Right lobe of liver (tissue), 6 donors: ENCODE data around the gene SSR3. TPM values are rescaled to one million over a fixed set of nuclear protein-coding genes. Genes with fewer than 3 reads are reported as not detected.
"Not testable (repeated sequence)": the region's sequence is repeated elsewhere in the genome, so short reads cannot be mapped to it uniquely, and the experiment has no call there.

Source experiments
- ATAC-seq, 4 donors: fragments of 200-7000 bp; cut with Tn5 transposase; one replicate each; pipeline ENCODE4 v1.9.1; 2020; ENCODE audit warnings: mild to moderate bottlenecking in 4 of 4, moderate library complexity in 4 of 4
- DNase-seq, 3 donors: peaks; one replicate each; pipeline ENCODE4 v3.0.0-alpha.2; 2020
- H3K27ac ChIP-seq, 3 donors: fragments of 200-600 bp; one replicate each; pipeline ENCODE4 v1.8.0; 2022
- H3K27me3 ChIP-seq, 2 donors: fragments of 200-600 bp; one replicate each; pipeline ENCODE4 v1.8.0; 2022
- H3K36me3 ChIP-seq, 4 donors: fragments of 200-600 bp; sonication (generic) in 1 of 4; one replicate each; pipeline versions ENCODE4 v1.5.1 to v1.8.0; 2017 to 2022; ENCODE audit warnings: control low read depth in 1 of 4
- H3K4me1 ChIP-seq, 4 donors: fragments of 200-600 bp; sonication (generic) in 1 of 4; one replicate each; pipeline versions ENCODE4 v1.5.1 to v1.8.0; 2017 to 2022; ENCODE audit warnings: control low read depth in 1 of 4
- H3K4me3 ChIP-seq, 3 donors: fragments of 200-600 bp; one replicate each; pipeline ENCODE4 v1.8.0; 2022
- H3K9me3 ChIP-seq, 4 donors: fragments of 200-600 bp; sonication (generic) in 1 of 4; one replicate each; pipeline versions ENCODE4 v1.5.1 to v1.8.0; 2017 to 2022; ENCODE audit warnings: control low read depth in 1 of 4
- CTCF ChIP-seq, 4 donors: fragments of 200-600 bp in 3 of 4; fragments of 450-650 bp in 1 of 4; IDR thresholded peaks; one replicate each; pipeline versions ENCODE4 v1.5.1 to v1.8.0; 2016 to 2022; ENCODE audit warnings: antibody characterized with exemption in 4 of 4, mild to moderate bottlenecking in 2 of 4
- POLR2A ChIP-seq: fragments of 450-650 bp; IDR thresholded peaks from one replicate; pipeline ENCODE4 v1.6.1; 2017; ENCODE audit warnings: antibody characterized with exemption, mild to moderate bottlenecking
- WGBS: methylation state at CpG from one replicate; pipeline ENCODE4 v1.1.6; 2018; ENCODE audit warnings: low coverage, low lambda C conversion rate; ENCODE audit not compliant: insufficient coverage; ENCODE audit errors: missing lambda C conversion rate; 5-methylcytosine and 5-hydroxymethylcytosine counted together
- intact Hi-C, 2 donors: fragments of 100-400 bp; cut with DNase I; formaldehyde crosslinking; loops; one replicate each; pipeline versions ENCODE4 v1.11.2 to v1.14.1; 2022
- total RNA-seq, 6 experiments: library from RNA; depleted of rRNA in 2 of 6; stranded (reverse); fragments of >200 nt in 2 of 6; fragmentation: NEBNext Ultra II Directional in 3 of 6; extraction: Animal tissue kit (Norgen Biotek cat#: 25700) in 3 of 6; gene quantifications; one replicate each; pipeline versions ENCODE4 v1.1.0 to v1.2.4, GENCODE V29; 2016 to 2023
- donor health status: DM: no; HTN: yes; CAD: no.
- donor health status: DM: no; HTN: no; CAD: no.
- donor health status: DM: no; HTN: no; CAD: no.
- donor health status: DM: no; HTN: yes; CAD: no.
- donor health status: DM: no; HTN: yes; CAD: no.

SSR3 gene
- total RNA-seq, 6 experiments from 2014 or later = 73.6 to 168 (median 118) TPM

GRCh38 chr3:156563900-156564682, 9.2 kb upstream of the SSR3 start:
- H3K9me3 ChIP-seq = no peaks in the 10 kb centered on the region
- H3K4me1 ChIP-seq = no peaks in the 10 kb centered on the region
- ATAC-seq = no peak
- TF ChIP-seq CTCF (IDR thresholded peaks at IDR 0.05) (no peak), POLR2A (no peak)
- intact Hi-C loops = no loop called here
- DNase-seq = no peak
- no peaks in the 10 kb centered on the region for H3K36me3 ChIP-seq
- no peak overlapping the region for H3K4me3 ChIP-seq
- H3K27ac ChIP-seq = no peak overlapping the region
- no peaks in the 10 kb centered on the region for H3K27me3 ChIP-seq
- WGBS = 15% methylated on average over 1 of the region's 1 CpG

GRCh38 chr3:156562486-156562885, 7.6 kb upstream of the SSR3 start:
- intact Hi-C loops, H3K36me3 ChIP-seq, H3K27me3 ChIP-seq, H3K4me1 ChIP-seq, DNase-seq, H3K9me3 ChIP-seq, ATAC-seq, H3K27ac ChIP-seq, H3K4me3 ChIP-seq: not testable (repeated sequence)
- 65% methylated on average over 8 of the region's 8 CpGs for WGBS

- no peak for ATAC-seq
- Histone ChIP-seq H3K27me3 (no peaks in the 10 kb centered on the region), H3K27ac (no peak overlapping the region), H3K36me3 (no peaks in the 10 kb centered on the region), H3K4me1 (no peaks in the 10 kb centered on the region), H3K4me3 (no peak overlapping the region), H3K9me3 (no peaks in the 10 kb centered on the region)
- WGBS = 92% methylated on average over 2 of the region's 2 CpGs
- DNase-seq = no peak
- intact Hi-C loops = no loop called here
- TF ChIP-seq CTCF (IDR thresholded peaks at IDR 0.05) = no peak
- no peak for TF ChIP-seq POLR2A
Observed at GRCh38 chr3:156561533-156561932, 6.6 kb upstream of the SSR3 start.

GRCh38 chr3:156559321-156559720, 4.4 kb upstream of the SSR3 start:
- intact Hi-C loops = loop anchor here (10.0 kb wide), 1 partner anchor 115 kb away; the partner anchor contains the start of gene TIPARP (in 2 of the 2)
- Histone ChIP-seq H3K4me1 (no peaks in the 10 kb centered on the region), H3K36me3 (no peaks in the 10 kb centered on the region), H3K9me3 (no peaks in the 10 kb centered on the region), H3K4me3 (no peak overlapping the region), H3K27ac (no peak overlapping the region), H3K27me3 (no peaks in the 10 kb centered on the region)
- no peak for DNase-seq
- TF ChIP-seq POLR2A (no peak), CTCF (IDR thresholded peaks at IDR 0.05) (no peak)
- no peak for ATAC-seq
- 29% methylated on average over 1 of the region's 1 CpG for WGBS

- no peak overlapping the region for H3K4me3 ChIP-seq
- no peaks in the 10 kb centered on the region for H3K27me3 ChIP-seq
- no peaks in the 10 kb centered on the region for H3K36me3 ChIP-seq
- H3K4me1 ChIP-seq = peaks cover 0 to 4% (median 0%) of the 10 kb centered on the region in 4 donors
- TF ChIP-seq CTCF (IDR thresholded peaks at IDR 0.05) (no peak), POLR2A (no peak)
- no peak overlapping the region for H3K27ac ChIP-seq
- DNase-seq = no peak
- no peaks in the 10 kb centered on the region for H3K9me3 ChIP-seq
- ATAC-seq = no peak
- intact Hi-C loops = loop anchor here (10.0 kb wide), 1 partner anchor 116 kb away; the partner anchor contains the start of gene TIPARP (in 2 of the 2)
Observed at GRCh38 chr3:156558389-156558788, 3.5 kb upstream of the SSR3 start.
